Right lobe of liver (tissue), 4 donors: ENCODE measurements around the gene C20orf204.

Experiments used
- CTCF ChIP-seq, 4 donors: fragments of 200-600 bp in 3 of 4; fragments of 450-650 bp in 1 of 4; IDR thresholded peaks; one replicate each; pipeline versions ENCODE4 v1.5.1 to v1.8.0; 2016 to 2022; ENCODE audit warnings: antibody characterized with exemption in 4 of 4, mild to moderate bottlenecking in 2 of 4
- POLR2A ChIP-seq: fragments of 450-650 bp; IDR thresholded peaks from one replicate; pipeline ENCODE4 v1.6.1; 2017; ENCODE audit warnings: antibody characterized with exemption, mild to moderate bottlenecking
- donor health status: DM: no; HTN: no; CAD: no.
- donor health status: DM: no; HTN: no; CAD: no.
- donor health status: DM: no; HTN: yes; CAD: no.

- TF ChIP-seq CTCF (IDR thresholded peaks at IDR 0.05) (no peak), POLR2A (no peak)
Observed at GRCh38 chr20:64000906-64001305, 35.1 kb upstream of the C20orf204 start.
